Esophagus squamous epithelium (tissue), 4 donors: ENCODE results near the gene CCDC136.

Experiments
- CTCF ChIP-seq, 6 experiments: fragments of 450-650 bp in 4 of 6; fragments of 200-600 bp in 2 of 6; sonication (generic) in 2 of 6; IDR thresholded peaks; one replicate each; pipeline ENCODE4 v1.5.1; 2016 to 2019; ENCODE audit warnings: antibody characterized with exemption in 6 of 6, mild to moderate bottlenecking in 4 of 6, moderate library complexity in 4 of 6
- POLR2A ChIP-seq, 4 donors: fragments of 450-650 bp; IDR thresholded peaks; one replicate each; pipeline ENCODE4 v1.6.1; 2017; ENCODE audit warnings: antibody characterized with exemption in 4 of 4, mild to moderate bottlenecking in 4 of 4, moderate library complexity in 3 of 4

GRCh38 chr7:128839751-128840177, 48.0 kb downstream of the CCDC136 start:
- TF ChIP-seq CTCF (IDR thresholded peaks at IDR 0.05), result no peak
- no peak for TF ChIP-seq POLR2A (IDR thresholded peaks at IDR 0.05)
